Measurements from ENCODE around the gene ZBTB12. TPM values are rescaled to one million over a fixed set of nuclear protein-coding genes. Genes with fewer than 3 reads are reported as not detected.
"Not testable (repeated sequence)": the region's sequence is repeated elsewhere in the genome, so short reads cannot be mapped to it uniquely, and the experiment has no call there.

Gene ZBTB12
- total and polyA plus RNA-seq, 2 of the 13 experiments (the other 11 are each of a cell fraction or from before 2014, with no cell fraction given), result 4.8 to 6.0 TPM

DNA sequence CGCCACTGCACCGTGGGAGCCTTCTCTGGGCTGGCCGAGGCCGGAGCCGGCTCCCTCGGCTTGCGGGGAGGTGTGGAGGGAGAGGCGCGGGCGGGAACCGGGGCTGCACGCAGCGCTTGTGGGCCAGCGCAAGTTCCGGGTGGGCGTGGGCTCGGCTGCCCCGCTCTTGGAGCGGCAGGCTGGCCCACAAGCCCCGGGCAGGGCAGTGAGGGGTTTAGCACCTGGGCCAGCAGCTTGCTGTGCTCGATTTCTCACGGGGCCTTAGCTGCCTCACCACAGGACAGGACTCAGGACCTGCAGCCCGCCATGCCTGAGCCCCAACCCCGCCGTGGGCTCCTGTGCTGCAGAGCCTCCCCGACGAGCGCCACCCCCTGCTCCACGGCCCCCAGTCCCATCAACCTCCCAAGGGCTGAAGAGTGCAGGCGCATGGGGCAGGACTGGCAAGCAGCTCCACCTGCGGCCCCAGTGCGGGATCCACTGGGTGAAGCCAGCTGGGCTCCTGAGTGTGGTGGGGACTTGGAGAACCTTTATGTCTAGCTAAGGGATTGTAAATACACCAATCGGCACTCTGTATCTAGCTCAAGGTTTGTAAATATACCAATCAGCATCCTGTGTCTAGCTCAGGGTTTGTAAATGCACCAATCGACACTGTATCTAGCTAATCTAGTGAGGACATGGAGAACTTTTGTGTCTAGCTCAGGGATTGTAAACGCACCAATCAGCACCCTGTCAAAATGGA, 49.7 kb downstream of the ZBTB12 start:
- H3K9ac ChIP-seq (ENCODE audit: insufficient read depth, low read depth, low read length); H4K20me1 ChIP-seq (ENCODE audit: insufficient read depth, low read length); H3K27ac ChIP-seq (ENCODE audit: extremely low read length, insufficient read depth, low read length); H3K27me3 ChIP-seq (ENCODE audit: control insufficient read depth in 1 of 2, insufficient read depth in 2 of 2, low read length in 2 of 2); H3K4me3 ChIP-seq (replicated peaks in 1 of 3; ENCODE audit: insufficient read depth in 1 of 3, low read depth in 2 of 3, low read length in 3 of 3); intact Hi-C loops (cut with micrococcal nuclease; ENCODE audit: unreplicated experiment); H3K9me3 ChIP-seq (ENCODE audit: low read length); DNase-seq (ENCODE audit: low spot score); H3K4me2 ChIP-seq (ENCODE audit: low read depth, low read length); BruUV-seq (replicated peaks); H3K36me3 ChIP-seq (replicated peaks in 1 of 2; ENCODE audit: control insufficient read depth in 1 of 2, insufficient read depth in 2 of 2, low read length in 2 of 2); FAIRE-seq; H3K79me2 ChIP-seq (ENCODE audit: insufficient read depth, low read length); H2AFZ ChIP-seq (ENCODE audit: low read length); CTCF ChIA-PET (ENCODE audit: low intra/inter-chr PET ratio, low total read pairs); in situ Hi-C loops (cut with HindIII; ENCODE audit: extremely low pct_ligation_motif_present, low pct_unique_long_range_greater_than_20kb): not testable (repeated sequence)
- POLR2A ChIA-PET, result interaction anchor here (0.6 to 5.9 kb wide), 21 partner anchors 8 to 343 kb away, joined by 3 to 93 read pairs (median 3); partner anchors contain the start of genes C2, C6orf47, CFB and CSNK2B
- peaks cover 35% of the 10 kb centered on the region for H3K4me1 ChIP-seq (ENCODE audit: insufficient read depth, low read length)
- WGBS (ENCODE audit: low lambda C conversion rate), result 94% methylated on average over 19 of the region's 35 CpGs
- 0 out of 2 replicates have a peak, but pooled peaks have one; percentile 12 for TF ChIP-seq TARDBP (CRISPR knock-in tag; IDR thresholded peaks at IDR 0.05)
- 0 out of 2 replicates have a peak, but pooled peaks have one; percentile 29 for TF ChIP-seq SP4 (CRISPR knock-in tag; IDR thresholded peaks at IDR 0.05)
- 0 out of 2 replicates have a peak, but pooled peaks have one; percentile 25 for TF ChIP-seq ATF7-NPFF (CRISPR knock-in tag; IDR thresholded peaks at IDR 0.05; ENCODE audit: low read depth)
- TF ChIP-seq SALL1 (CRISPR knock-in tag; IDR thresholded peaks at IDR 0.05), result 0 out of 2 replicates have a peak, but pooled peaks have one; percentile 10
- TF ChIP-seq NFE2L1 (CRISPR knock-in tag; IDR thresholded peaks at IDR 0.05; ENCODE audit: borderline replicate concordance), result 0 out of 2 replicates have a peak, but pooled peaks have one; percentile 53
- peak; percentile 22; the same call in 1 of the 2 replicates for TF ChIP-seq ZNF768 (CRISPR knock-in tag; IDR thresholded peaks at IDR 0.05)
- TF ChIP-seq POGZ (CRISPR knock-in tag; IDR thresholded peaks at IDR 0.05), result 0 out of 2 replicates have a peak, but pooled peaks have one; percentile 15
- TF ChIP-seq RXRA (CRISPR knock-in tag; IDR thresholded peaks at IDR 0.05), result peak; percentile 22; the same call in 1 of the 2 replicates
- TF ChIP-seq RBFOX2 (IDR thresholded peaks at IDR 0.05; ENCODE audit: low read depth, low read length), result 0 out of 2 replicates have a peak, but pooled peaks have one; percentile 33
- 0 out of 2 replicates have a peak, but pooled peaks have one; percentile 64 for TF ChIP-seq CHCHD3 (CRISPR knock-in tag; IDR thresholded peaks at IDR 0.05)
- TF ChIP-seq ZBTB38 (CRISPR knock-in tag; IDR thresholded peaks at IDR 0.05), result peak; percentile 72
- TF ChIP-seq, protein P1, sequence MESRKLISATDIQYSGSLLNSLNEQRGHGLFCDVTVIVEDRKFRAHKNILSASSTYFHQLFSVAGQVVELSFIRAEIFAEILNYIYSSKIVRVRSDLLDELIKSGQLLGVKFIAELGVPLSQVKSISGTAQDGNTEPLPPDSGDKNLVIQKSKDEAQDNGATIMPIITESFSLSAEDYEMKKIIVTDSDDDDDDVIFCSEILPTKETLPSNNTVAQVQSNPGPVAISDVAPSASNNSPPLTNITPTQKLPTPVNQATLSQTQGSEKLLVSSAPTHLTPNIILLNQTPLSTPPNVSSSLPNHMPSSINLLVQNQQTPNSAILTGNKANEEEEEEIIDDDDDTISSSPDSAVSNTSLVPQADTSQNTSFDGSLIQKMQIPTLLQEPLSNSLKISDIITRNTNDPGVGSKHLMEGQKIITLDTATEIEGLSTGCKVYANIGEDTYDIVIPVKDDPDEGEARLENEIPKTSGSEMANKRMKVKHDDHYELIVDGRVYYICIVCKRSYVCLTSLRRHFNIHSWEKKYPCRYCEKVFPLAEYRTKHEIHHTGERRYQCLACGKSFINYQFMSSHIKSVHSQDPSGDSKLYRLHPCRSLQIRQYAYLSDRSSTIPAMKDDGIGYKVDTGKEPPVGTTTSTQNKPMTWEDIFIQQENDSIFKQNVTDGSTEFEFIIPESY (CRISPR knock-in tag; IDR thresholded peaks at IDR 0.05), result peak; percentile 7; the same call in 1 of the 2 replicates
- TF ChIP-seq, protein P2, sequence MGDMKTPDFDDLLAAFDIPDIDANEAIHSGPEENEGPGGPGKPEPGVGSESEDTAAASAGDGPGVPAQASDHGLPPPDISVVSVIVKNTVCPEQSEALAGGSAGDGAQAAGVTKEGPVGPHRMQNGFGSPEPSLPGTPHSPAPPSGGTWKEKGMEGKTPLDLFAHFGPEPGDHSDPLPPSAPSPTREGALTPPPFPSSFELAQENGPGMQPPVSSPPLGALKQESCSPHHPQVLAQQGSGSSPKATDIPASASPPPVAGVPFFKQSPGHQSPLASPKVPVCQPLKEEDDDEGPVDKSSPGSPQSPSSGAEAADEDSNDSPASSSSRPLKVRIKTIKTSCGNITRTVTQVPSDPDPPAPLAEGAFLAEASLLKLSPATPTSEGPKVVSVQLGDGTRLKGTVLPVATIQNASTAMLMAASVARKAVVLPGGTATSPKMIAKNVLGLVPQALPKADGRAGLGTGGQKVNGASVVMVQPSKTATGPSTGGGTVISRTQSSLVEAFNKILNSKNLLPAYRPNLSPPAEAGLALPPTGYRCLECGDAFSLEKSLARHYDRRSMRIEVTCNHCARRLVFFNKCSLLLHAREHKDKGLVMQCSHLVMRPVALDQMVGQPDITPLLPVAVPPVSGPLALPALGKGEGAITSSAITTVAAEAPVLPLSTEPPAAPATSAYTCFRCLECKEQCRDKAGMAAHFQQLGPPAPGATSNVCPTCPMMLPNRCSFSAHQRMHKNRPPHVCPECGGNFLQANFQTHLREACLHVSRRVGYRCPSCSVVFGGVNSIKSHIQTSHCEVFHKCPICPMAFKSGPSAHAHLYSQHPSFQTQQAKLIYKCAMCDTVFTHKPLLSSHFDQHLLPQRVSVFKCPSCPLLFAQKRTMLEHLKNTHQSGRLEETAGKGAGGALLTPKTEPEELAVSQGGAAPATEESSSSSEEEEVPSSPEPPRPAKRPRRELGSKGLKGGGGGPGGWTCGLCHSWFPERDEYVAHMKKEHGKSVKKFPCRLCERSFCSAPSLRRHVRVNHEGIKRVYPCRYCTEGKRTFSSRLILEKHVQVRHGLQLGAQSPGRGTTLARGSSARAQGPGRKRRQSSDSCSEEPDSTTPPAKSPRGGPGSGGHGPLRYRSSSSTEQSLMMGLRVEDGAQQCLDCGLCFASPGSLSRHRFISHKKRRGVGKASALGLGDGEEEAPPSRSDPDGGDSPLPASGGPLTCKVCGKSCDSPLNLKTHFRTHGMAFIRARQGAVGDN (CRISPR knock-in tag; IDR thresholded peaks at IDR 0.05), result peak; percentile 23; the same call in 1 of the 2 replicates
- ATAC-seq, result peak; percentile 36

Measured in HepG2 (cell line).